ENCODE data around the gene POGZ.
A peak's percentile ranks its signal among the peaks of the same experiment; 100 is the strongest.

The POGZ gene

GRCh38 chr1:151459331-151460046, at the start of gene POGZ:
Gene POGZ, minus strand, starts transcription at chr1:151459494. Its CDS starts 17,290 bp downstream, at chr1:151442204.
- DNase-seq (ENCODE audit: low read depth), result peak; percentile 98

DNA sequence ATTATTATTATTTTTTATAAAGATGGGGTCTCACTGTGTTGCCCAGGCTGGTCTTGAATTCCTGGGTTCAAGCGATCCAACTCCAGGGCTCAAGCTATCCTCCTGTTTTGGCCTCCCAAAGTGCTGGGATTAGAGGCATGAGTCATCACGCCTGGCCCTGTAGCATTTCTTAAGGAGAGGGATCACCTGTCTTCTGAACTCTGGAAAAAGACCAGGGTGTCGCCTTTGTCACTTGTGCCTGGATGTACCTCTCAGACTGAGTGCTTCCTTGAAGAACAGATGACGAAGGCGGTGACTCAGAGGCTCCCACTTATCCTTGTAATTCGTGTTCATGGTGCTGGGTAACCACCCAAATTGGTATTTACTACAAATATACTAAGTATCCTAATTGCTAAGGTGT, 49.5 kb upstream of the POGZ start:
- DNase-seq (ENCODE audit: low read depth), result no peak

DNA sequence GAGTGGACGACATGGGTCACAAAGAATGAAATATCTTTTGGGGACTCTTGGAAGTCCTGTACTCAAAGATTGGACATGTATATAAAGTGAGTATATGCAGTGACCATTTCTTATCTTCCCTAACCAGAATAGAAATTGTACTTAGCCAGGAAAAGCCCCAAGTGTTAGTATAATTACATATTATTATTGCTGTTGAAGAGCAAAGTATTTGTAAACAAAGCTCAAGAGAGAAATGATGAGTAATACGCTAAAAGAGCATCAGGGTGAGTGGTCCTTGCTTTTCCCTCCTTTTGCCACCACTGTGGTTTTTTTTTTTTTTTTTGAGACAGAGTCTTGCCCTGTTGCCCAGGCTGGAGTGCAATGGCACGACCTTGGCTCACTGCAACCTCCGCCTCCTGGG, 45.5 kb upstream of the POGZ start:
- no peak for DNase-seq (ENCODE audit: low read depth)

GRCh38 chr1:151504252-151504651, 45.0 kb upstream of the POGZ start:
- no peak for DNase-seq (ENCODE audit: low read depth)

DNA sequence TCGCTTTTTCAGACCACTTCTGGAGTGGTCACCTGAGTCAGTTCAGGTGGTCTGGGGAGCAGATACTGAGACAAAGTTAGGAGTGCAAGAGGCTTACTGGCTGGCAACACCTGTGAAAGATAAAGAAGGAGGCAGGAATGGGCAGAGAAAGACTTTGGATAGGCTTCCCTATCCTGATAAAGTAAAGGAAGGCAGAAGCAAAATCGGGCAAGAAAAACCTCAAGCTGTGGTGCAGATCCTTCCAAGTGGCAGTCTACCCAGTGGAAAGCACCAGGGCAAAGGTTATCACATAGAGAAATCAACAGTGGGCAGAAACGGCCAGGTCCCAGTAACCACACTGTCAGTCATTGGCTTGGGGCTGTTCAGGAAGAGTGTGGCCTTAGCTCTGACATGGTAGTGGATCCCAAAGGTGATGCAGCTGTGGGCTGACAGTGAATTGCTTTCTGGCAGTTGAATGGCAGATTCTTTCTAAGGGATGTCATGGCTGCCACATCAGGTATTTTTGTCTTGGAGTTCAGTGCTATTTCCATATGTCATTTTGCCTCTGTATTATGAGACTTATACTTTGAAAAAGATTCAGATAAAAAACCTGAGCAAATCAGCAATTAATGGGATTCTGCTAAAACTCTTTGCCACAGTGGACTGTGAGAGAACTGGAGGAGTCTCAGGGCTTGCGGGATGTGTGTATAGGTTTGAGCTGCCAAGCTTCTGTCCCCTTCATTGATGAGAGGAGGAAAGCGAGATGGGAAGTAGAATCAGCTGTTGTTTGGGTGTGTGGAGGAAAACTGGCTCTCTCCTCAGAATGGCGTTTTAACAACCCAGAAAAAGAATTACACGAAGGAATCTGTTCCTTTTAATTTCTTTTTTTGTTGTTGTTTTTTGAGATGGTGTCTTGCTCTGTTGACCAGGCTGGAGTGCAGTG, 43.8 kb upstream of the POGZ start:
- no peak for DNase-seq (ENCODE audit: low read depth)

DNA sequence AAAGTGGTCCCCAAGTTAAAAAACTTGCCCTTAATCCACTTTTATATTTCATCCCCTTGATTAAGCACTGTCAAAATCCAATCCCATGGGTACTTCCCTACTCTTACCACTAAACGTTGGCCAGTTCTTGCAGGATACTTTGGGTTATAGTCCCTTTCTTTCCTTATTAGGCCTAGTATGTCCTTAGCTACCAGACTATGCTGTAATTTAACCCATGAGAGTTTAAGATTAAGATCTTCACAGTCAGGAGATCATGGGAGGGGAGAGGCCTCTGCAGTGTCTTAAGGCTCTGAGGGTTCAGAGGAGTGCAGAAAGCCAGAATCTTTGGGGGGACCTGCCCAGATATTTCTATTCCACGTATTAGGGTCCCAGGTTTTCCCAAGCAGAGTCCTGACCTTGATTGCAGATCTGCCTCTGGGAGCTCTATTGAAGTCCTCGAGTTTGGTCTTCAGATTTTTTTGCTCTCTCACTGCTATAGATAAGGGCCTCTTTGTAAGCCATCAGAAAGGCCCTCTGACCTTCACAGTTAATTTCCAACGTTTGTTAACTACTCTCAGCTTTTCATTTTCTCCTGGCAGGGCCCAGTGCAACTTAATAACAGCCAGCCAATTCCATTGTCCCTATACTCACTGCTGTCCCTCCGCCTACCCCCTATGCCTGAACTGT, 42.9 kb upstream of the POGZ start:
- DNase-seq (ENCODE audit: low read depth), result no peak

DNA sequence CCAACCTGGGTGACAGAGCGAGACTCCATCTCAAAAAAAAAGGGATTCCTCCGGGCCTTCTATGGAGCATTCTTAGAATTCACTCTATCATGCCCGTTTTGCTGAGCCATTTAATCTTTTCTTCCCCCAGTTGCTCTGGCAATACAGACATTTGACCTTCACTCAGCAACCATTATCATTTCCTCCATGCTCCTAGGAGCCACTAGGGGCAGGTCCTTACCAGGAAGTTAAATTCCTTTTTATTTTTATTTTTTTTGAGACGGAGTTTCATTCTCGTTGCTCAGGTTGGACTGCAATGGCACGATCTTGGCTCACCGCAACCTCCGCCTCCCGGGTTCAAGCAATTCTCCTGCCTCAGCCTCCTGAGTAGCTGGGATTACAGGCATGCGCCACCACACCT, 42.2 kb upstream of the POGZ start:
- no peak for DNase-seq (ENCODE audit: low read depth)

- no peak for DNase-seq (ENCODE audit: low read depth)
These were observed 40.6 kb upstream of the POGZ start for GRCh38 chr1:151499930-151500329.

DNA sequence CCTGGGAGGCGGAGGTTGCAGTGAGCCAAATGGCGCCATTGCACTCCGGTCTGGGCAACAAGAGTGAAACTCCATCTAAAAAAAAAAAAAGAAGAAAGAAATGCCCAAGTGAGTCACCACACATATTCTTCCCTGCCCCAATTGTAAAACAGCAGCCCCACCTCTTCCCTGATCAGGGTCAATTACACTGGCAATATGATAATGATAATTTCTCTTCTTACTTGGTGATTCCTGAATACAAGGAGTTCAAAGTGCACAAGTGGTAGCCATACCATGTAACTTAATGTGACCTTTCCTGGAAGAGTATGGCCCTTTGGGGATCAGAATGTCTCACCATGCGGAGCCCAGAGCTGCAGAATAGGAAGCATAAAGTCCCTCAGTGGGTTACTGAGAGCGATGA, 40.1 kb upstream of the POGZ start:
- no peak for DNase-seq (ENCODE audit: low read depth)

DNA sequence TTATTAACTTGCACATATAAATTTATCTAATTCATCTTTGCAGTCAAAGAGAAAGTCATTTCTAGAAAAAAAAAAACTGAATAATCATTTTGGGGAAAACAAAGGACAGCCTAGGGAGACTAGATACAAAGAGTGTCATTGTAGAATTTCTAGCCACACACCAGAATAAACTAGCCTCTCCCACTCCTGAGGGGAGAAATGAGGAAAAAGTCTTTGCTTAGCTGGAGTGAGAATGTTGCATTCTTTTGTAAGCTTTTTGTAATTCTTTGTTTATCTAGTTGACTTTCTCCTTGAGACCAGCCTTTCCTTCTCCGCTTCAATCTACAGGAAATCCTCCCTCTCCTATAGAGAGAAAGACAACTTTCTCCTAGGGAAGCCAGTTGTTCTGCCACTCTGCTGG, 36.0 kb upstream of the POGZ start:
- no peak for DNase-seq (ENCODE audit: low read depth)

- peak; percentile 83 for DNase-seq (ENCODE audit: low read depth)
These were observed 35.5 kb upstream of the POGZ start for GRCh38 chr1:151494741-151495281.

- no peak for DNase-seq (ENCODE audit: low read depth)
These were observed 33.7 kb upstream of the POGZ start for GRCh38 chr1:151493042-151493441.

DNA sequence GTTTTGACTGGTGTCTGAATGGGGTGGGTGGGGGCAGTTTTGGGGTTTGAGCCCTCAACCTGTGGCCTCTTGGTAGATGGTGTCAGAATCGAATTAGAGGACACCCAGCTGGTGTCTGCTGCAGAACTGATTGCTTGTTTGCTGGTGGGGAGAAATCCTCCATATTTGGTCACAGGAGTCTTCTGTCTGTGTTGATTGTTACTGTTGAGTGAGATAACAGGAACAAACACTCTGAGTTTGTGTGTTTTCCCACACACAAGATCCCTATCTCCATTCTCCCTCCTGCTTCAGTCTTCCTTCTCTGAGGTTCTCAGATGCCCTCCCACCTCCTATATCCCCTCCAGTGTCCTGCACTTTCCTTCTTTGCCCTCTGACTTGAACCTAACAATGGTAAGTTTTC, 32.8 kb upstream of the POGZ start:
- DNase-seq (ENCODE audit: low read depth), result no peak

DNA sequence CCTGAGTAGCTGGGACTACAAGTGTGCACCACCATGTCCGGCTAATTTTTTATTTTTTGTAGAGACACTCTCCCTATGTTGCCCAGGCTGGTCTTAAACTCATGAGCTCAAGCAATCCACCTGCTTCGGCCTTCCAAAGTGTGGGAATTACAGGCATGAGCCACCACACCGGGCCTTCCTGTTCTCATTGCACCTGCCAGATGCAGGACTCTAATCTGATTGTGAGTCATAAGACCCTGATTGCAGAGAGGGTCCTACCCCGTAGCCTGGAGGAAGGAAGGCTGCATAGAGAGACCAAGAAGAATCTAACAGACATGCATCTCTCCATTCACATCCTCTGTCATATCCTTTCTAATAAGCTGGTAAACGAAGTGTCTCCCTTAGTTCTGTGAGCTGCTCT, 32.3 kb upstream of the POGZ start:
- no peak for DNase-seq (ENCODE audit: low read depth)

DNA sequence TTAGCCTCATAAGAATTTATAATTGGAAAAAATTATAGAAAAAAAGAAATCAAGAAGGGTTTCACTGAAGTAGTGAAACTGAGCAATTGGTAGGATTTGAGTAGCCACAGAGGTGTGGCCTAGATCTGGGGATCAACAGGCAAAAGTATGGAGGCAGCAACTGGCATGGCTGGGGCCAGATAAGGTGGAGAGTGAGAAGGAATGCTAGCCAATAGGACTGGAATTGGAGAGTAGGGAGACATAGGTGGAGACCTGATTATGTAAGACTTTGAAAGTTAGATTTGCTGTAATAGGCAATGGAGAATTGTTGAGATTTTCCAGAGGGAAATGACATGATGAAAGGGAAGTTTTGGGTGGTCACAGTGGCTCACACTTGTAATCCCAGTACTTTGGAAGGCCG, 27.3 kb upstream of the POGZ start:
- DNase-seq (ENCODE audit: low read depth), result no peak

GRCh38 chr1:151485685-151486255, 26.5 kb upstream of the POGZ start:
- peak; percentile 62 for DNase-seq (ENCODE audit: low read depth)

DNA sequence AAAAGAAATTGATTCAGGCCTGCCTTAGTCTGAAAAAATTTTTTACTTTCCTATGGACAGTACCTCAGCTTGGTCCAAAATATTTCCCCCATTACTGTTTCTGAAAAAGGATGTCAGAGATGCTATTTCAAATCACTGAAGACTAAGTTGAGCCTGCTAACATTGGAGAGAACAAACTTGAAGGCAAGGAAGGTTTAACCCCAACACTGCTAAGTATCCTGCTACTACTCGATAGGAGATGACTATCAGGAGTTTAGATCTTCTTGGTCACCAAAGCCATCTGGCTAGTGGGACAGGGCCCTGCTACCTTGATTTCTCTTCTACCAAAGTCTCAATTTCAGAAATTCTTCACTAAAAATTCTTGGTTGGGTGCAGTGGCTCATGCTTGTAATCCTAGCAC, 22.7 kb upstream of the POGZ start:
- no peak for DNase-seq (ENCODE audit: low read depth)

DNA sequence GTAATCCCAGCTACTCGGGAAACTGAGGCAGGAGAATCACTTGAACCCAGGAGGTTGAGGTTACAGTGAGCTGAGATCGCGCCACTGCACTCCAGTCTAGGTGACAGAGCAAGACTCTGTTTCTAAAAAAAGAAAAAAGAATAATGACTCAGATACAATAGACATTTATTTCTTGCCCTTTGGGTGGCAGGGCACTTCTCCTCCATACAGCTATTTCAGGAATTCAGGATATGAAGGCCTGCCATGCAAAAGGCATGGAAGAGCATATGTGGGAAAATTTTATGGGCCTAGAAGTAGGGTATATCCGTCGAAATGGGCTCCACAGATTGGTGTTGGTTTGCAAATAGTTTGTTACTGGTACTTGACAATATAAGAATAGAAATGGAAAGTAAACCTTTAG, 20.2 kb upstream of the POGZ start:
- no peak for DNase-seq (ENCODE audit: low read depth)

GRCh38 chr1:151478923-151479322, 19.6 kb upstream of the POGZ start:
- DNase-seq (ENCODE audit: low read depth), result peak; percentile 87

DNA sequence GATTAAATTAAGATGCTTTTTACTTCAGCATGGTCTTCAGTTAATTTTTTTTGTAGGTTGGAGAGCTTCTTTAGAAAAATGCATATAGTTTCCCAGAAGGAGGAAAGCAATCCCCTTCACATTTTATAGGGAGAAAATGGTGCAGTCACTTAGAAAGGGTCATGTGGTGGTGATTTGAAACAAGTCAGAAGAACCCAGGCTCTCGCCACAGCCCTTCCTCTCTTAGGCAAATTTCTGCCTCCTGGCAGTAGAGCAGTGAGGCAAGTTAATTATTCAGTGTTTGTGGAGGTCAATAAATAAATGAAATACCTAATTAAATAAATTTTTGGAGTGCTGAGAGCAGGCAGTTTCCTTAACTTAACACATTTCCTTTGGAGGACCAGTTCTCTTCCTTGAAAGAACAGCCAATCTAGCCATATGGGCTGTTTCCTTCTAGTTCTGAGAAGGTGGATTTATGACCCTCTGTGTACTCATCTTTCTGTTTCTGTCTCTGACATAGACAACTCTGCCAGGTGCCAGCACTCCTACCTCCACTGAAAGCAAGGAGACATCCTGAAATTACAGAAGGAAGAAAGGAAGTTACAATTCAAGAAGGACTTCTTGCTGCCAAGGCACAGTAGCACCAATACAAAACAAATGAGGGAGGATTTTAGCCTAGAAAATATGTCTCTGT, 19.0 kb upstream of the POGZ start:
- DNase-seq (ENCODE audit: low read depth), result no peak

DNA sequence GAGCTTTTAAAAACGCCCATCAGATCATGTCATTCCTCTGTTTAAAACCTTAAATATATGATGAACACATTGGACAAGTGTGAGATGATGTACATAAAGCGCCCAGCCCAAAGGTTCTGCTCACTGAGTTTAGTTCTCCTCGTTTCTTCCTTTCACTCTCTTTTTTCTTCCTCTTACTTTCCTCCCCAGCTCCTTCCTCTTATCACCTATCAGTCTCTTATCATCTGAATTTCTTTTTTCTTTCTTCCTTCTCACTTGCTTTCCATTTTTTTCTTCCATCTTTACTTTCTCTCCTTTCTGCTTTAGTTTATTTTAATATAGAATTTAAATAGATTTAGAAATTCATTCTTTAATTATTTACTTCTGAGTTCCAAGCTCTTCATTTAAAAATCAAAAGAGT, 17.8 kb upstream of the POGZ start:
- DNase-seq (ENCODE audit: low read depth), result no peak

- no peak for DNase-seq (ENCODE audit: low read depth)
These were observed 16.8 kb upstream of the POGZ start for GRCh38 chr1:151476083-151476482.
